IMR-90 (cell line): ENCODE results near the gene HS2ST1.
"Not testable (repeated sequence)": the region's sequence is repeated elsewhere in the genome, so short reads cannot be mapped to it uniquely, and the experiment has no call there.

ENCODE experiments used
- POLR2A ChIP-seq: IDR thresholded peaks from 2 replicates; pipeline ENCODE4 v1.6.1; 2012; ENCODE audit warnings: mild to moderate bottlenecking, low read depth, low read length
- RAD21 ChIP-seq: IDR thresholded peaks from 2 replicates; pipeline ENCODE4 v1.6.1; 2012; ENCODE audit warnings: low read length, improper control_type of control experiment
- SMC3 ChIP-seq: fragments of 150-350 bp; IDR thresholded peaks from 2 replicates; pipeline ENCODE4 v1.6.1; 2016; ENCODE audit warnings: low read depth, mild to moderate bottlenecking, antibody characterized with exemption, low read length, moderate library complexity
- TF ChIP-seq, protein P1 (sequence below): conservative IDR thresholded peaks from 2 replicates; pipeline ENCODE4 v1.5.1; 2012; ENCODE audit warnings: mild to moderate bottlenecking, low read depth, low read length, improper control_type of control experiment

DNA sequence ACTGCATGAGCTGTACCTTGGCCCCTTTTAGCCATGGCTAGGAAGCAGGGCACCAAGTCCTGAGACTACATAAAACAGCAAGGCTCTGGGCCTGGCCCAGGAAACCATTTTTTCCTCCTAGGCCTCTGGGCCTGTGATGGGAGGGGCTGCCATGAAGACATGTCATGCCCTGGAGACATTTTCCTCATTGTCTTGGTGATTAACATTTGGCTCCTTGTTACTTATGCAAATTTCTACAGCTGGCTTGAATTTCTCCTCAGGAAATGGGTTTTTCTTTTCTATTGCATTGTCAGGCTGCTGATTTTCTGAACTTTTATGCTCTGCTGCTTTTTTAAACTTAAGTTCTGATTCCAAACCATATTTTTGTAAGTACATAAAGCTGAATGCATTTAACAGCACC lies 99.0 kb downstream of the HS2ST1 start:
- TF ChIP-seq, protein P1, sequence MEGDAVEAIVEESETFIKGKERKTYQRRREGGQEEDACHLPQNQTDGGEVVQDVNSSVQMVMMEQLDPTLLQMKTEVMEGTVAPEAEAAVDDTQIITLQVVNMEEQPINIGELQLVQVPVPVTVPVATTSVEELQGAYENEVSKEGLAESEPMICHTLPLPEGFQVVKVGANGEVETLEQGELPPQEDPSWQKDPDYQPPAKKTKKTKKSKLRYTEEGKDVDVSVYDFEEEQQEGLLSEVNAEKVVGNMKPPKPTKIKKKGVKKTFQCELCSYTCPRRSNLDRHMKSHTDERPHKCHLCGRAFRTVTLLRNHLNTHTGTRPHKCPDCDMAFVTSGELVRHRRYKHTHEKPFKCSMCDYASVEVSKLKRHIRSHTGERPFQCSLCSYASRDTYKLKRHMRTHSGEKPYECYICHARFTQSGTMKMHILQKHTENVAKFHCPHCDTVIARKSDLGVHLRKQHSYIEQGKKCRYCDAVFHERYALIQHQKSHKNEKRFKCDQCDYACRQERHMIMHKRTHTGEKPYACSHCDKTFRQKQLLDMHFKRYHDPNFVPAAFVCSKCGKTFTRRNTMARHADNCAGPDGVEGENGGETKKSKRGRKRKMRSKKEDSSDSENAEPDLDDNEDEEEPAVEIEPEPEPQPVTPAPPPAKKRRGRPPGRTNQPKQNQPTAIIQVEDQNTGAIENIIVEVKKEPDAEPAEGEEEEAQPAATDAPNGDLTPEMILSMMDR: not testable (repeated sequence)
- not testable (repeated sequence) for TF ChIP-seq RAD21, POLR2A, SMC3
